Measurements from ENCODE around the gene SURF2. TPM values are rescaled to one million over a fixed set of nuclear protein-coding genes. Genes with fewer than 3 reads are reported as not detected.

The SURF2 gene
- total and polyA plus RNA-seq, 2 experiments from 2014 or later, result 6.3 to 23.4 TPM

GRCh38 chr9:133342069-133342406 is 14.3 kb upstream of the SURF2 start:
- Histone ChIP-seq H3K27me3 (replicated peaks; ENCODE audit: insufficient read depth) (no peaks in the 10 kb centered on the region), H3K9ac (no peak overlapping the region), H3K27ac (no peak overlapping the region), H3K9me3 (ENCODE audit: low read depth) (no peaks in the 10 kb centered on the region), H3K4me1 (ENCODE audit: insufficient read depth) (0 out of 2 replicates have a peak, but pooled peaks cover 4% of the 10 kb centered on the region), H3K9me2 (ENCODE audit: insufficient read depth) (no peaks in the 10 kb centered on the region), H4K20me1 (ENCODE audit: insufficient read depth) (no peaks in the 10 kb centered on the region), H2AFZ (no peak overlapping the region), H3K79me2 (ENCODE audit: insufficient read depth) (peaks cover 28% of the 10 kb centered on the region), H3K36me3 (ENCODE audit: low read depth) (peaks cover 14% of the 10 kb centered on the region; the same call in 1 of the 2 replicates), H3K4me2 (ENCODE audit: unreplicated experiment) (no peak overlapping the region), H3K4me3 (no peak overlapping the region), H3F3A (ENCODE audit: insufficient read depth) (peaks cover 12% of the 10 kb centered on the region)
- 78 to 84% methylated on average over 11 to 12 of the region's 12 CpGs for WGBS, 2 experiments (ENCODE audit: low coverage in 1 of 2, low lambda C conversion rate in 2 of 2, missing lambda C conversion rate in 2 of 2)
- no peak for DNase-seq
- in situ Hi-C loops (cut with MboI), result no loop called here
- TF ChIP-seq EZH2 (IDR thresholded peaks at IDR 0.05; ENCODE audit: insufficient read depth, poor library complexity, severe bottlenecking) (no peak), EZH2phosphoT487 (IDR thresholded peaks at IDR 0.05; ENCODE audit: insufficient read depth, low read depth) (no peak)

GRCh38 chr9:133342570-133342969 is 13.8 kb upstream of the SURF2 start:
- WGBS, 2 experiments (ENCODE audit: low coverage in 1 of 2, low lambda C conversion rate in 2 of 2, missing lambda C conversion rate in 2 of 2), result 92 to 96% methylated on average over 8 to 11 of the region's 11 CpGs
- in situ Hi-C loops (cut with MboI), result no loop called here

GRCh38 chr9:133344071-133344470 is 12.3 kb upstream of the SURF2 start:
- no peak overlapping the region for H2AFZ ChIP-seq
- WGBS, 2 experiments (ENCODE audit: low coverage in 1 of 2, low lambda C conversion rate in 2 of 2, missing lambda C conversion rate in 2 of 2), result 94 to 98% methylated on average over 19 of the region's 19 CpGs
- H3K4me1 ChIP-seq (ENCODE audit: insufficient read depth), result peaks cover 4% of the 10 kb centered on the region; the same call in 1 of the 2 replicates
- no peaks in the 10 kb centered on the region for H3K27me3 ChIP-seq (replicated peaks; ENCODE audit: insufficient read depth)
- no peak overlapping the region for H3K9ac ChIP-seq
- no peaks in the 10 kb centered on the region for H4K20me1 ChIP-seq (ENCODE audit: insufficient read depth)
- H3K36me3 ChIP-seq (ENCODE audit: low read depth), result peaks cover 14% of the 10 kb centered on the region
- no peak overlapping the region for H3K4me2 ChIP-seq (ENCODE audit: unreplicated experiment)
- in situ Hi-C loops (cut with MboI), result no loop called here
- no peak overlapping the region for H3K4me3 ChIP-seq
- H3K9me3 ChIP-seq (ENCODE audit: low read depth), result no peaks in the 10 kb centered on the region
- peaks cover 5% of the 10 kb centered on the region for H3F3A ChIP-seq (ENCODE audit: insufficient read depth)
- H3K27ac ChIP-seq, result no peak overlapping the region
- TF ChIP-seq EZH2 (IDR thresholded peaks at IDR 0.05; ENCODE audit: insufficient read depth, poor library complexity, severe bottlenecking), result no peak
- no peak for TF ChIP-seq EZH2phosphoT487 (IDR thresholded peaks at IDR 0.05; ENCODE audit: insufficient read depth, low read depth)
- DNase-seq, result no peak
- no peaks in the 10 kb centered on the region for H3K9me2 ChIP-seq (ENCODE audit: insufficient read depth)
- peaks cover 43% of the 10 kb centered on the region for H3K79me2 ChIP-seq (ENCODE audit: insufficient read depth)

More at GRCh38 chr9:133342570-133342969, 13.8 kb upstream of the SURF2 start:
- H3F3A ChIP-seq (ENCODE audit: insufficient read depth), result peaks cover 7% of the 10 kb centered on the region
- TF ChIP-seq EZH2phosphoT487 (IDR thresholded peaks at IDR 0.05; ENCODE audit: insufficient read depth, low read depth) (no peak), EZH2 (IDR thresholded peaks at IDR 0.05; ENCODE audit: insufficient read depth, poor library complexity, severe bottlenecking) (no peak)
- no peak overlapping the region for H3K4me2 ChIP-seq (ENCODE audit: unreplicated experiment)
- peaks cover 14% of the 10 kb centered on the region; the same call in 1 of the 2 replicates for H3K36me3 ChIP-seq (ENCODE audit: low read depth)
- H3K4me1 ChIP-seq (ENCODE audit: insufficient read depth), result 0 out of 2 replicates have a peak, but pooled peaks cover 4% of the 10 kb centered on the region
- H3K9me2 ChIP-seq (ENCODE audit: insufficient read depth), result no peaks in the 10 kb centered on the region
- peaks cover 32% of the 10 kb centered on the region for H3K79me2 ChIP-seq (ENCODE audit: insufficient read depth)
- no peak overlapping the region for H2AFZ ChIP-seq
- no peak for DNase-seq
- no peak overlapping the region for H3K4me3 ChIP-seq
- H3K9me3 ChIP-seq (ENCODE audit: low read depth), result no peaks in the 10 kb centered on the region
- H3K27me3 ChIP-seq (replicated peaks; ENCODE audit: insufficient read depth), result no peaks in the 10 kb centered on the region
- H4K20me1 ChIP-seq (ENCODE audit: insufficient read depth), result no peaks in the 10 kb centered on the region
- no peak overlapping the region for H3K27ac ChIP-seq
- no peak overlapping the region for H3K9ac ChIP-seq

GRCh38 chr9:133344979-133345378 is 11.4 kb upstream of the SURF2 start:
- DNase-seq, result no peak
- TF ChIP-seq EZH2phosphoT487 (IDR thresholded peaks at IDR 0.05; ENCODE audit: insufficient read depth, low read depth), result no peak
- no peak for TF ChIP-seq EZH2 (IDR thresholded peaks at IDR 0.05; ENCODE audit: insufficient read depth, poor library complexity, severe bottlenecking)
- no peaks in the 10 kb centered on the region for H4K20me1 ChIP-seq (ENCODE audit: insufficient read depth)
- no peak overlapping the region for H2AFZ ChIP-seq
- 93 to 94% methylated on average over 12 of the region's 12 CpGs for WGBS, 2 experiments (ENCODE audit: low coverage in 1 of 2, low lambda C conversion rate in 2 of 2, missing lambda C conversion rate in 2 of 2)
- H3K4me3 ChIP-seq, result no peak overlapping the region
- H3K9me3 ChIP-seq (ENCODE audit: low read depth), result no peaks in the 10 kb centered on the region
- H3K9me2 ChIP-seq (ENCODE audit: insufficient read depth), result no peaks in the 10 kb centered on the region
- peaks cover 14% of the 10 kb centered on the region for H3F3A ChIP-seq (ENCODE audit: insufficient read depth)
- H3K4me2 ChIP-seq (ENCODE audit: unreplicated experiment), result no peak overlapping the region
- H3K36me3 ChIP-seq (ENCODE audit: low read depth), result peaks cover 14% of the 10 kb centered on the region
- H3K9ac ChIP-seq, result no peak overlapping the region
- in situ Hi-C loops (cut with MboI), result no loop called here
- H3K27ac ChIP-seq, result no peak overlapping the region
- peaks cover 13% of the 10 kb centered on the region for H3K4me1 ChIP-seq (ENCODE audit: insufficient read depth)
- peaks cover 52% of the 10 kb centered on the region for H3K79me2 ChIP-seq (ENCODE audit: insufficient read depth)
- H3K27me3 ChIP-seq (replicated peaks; ENCODE audit: insufficient read depth), result no peaks in the 10 kb centered on the region

- no peaks in the 10 kb centered on the region for H3K9me2 ChIP-seq (ENCODE audit: insufficient read depth)
- peaks cover 19% of the 10 kb centered on the region for H3K36me3 ChIP-seq (ENCODE audit: low read depth)
- in situ Hi-C loops (cut with MboI), result no loop called here
- no peak overlapping the region for H3K9ac ChIP-seq
- H3F3A ChIP-seq (ENCODE audit: insufficient read depth), result peaks cover 21% of the 10 kb centered on the region
- H3K4me2 ChIP-seq (ENCODE audit: unreplicated experiment), result no peak overlapping the region
- H3K27me3 ChIP-seq (replicated peaks; ENCODE audit: insufficient read depth), result no peaks in the 10 kb centered on the region
- WGBS, 2 experiments (ENCODE audit: low coverage in 1 of 2, low lambda C conversion rate in 2 of 2, missing lambda C conversion rate in 2 of 2), result 81 to 87% methylated on average over 6 of the region's 6 CpGs
- H3K9me3 ChIP-seq (ENCODE audit: low read depth), result no peaks in the 10 kb centered on the region
- TF ChIP-seq EZH2phosphoT487 (IDR thresholded peaks at IDR 0.05; ENCODE audit: insufficient read depth, low read depth) (no peak), EZH2 (IDR thresholded peaks at IDR 0.05; ENCODE audit: insufficient read depth, poor library complexity, severe bottlenecking) (no peak)
- no peaks in the 10 kb centered on the region for H4K20me1 ChIP-seq (ENCODE audit: insufficient read depth)
- H3K4me1 ChIP-seq (ENCODE audit: insufficient read depth), result peaks cover 16% of the 10 kb centered on the region
- H3K27ac ChIP-seq, result no peak overlapping the region
- no peak overlapping the region for H2AFZ ChIP-seq
- H3K4me3 ChIP-seq, result no peak overlapping the region
- H3K79me2 ChIP-seq (ENCODE audit: insufficient read depth), result peaks cover 58% of the 10 kb centered on the region
- DNase-seq, result no peak
Observed at GRCh38 chr9:133345596-133345995, 10.8 kb upstream of the SURF2 start.

All from GM23248 (cell line).